GM18498 (cell line): ENCODE data around the gene FCHSD2.
"Not testable (repeated sequence)": the region's sequence is repeated elsewhere in the genome, so short reads cannot be mapped to it uniquely, and the experiment has no call there.

Experiments
- ATAC-seq: cut with Tn5 transposase; IDR thresholded peaks from one replicate; pipeline ENCODE4 v1.9.1; 2021; ENCODE audit warnings: mild to moderate bottlenecking, moderate library complexity; ENCODE audit not compliant: unreplicated experiment

The FCHSD2 gene

DNA sequence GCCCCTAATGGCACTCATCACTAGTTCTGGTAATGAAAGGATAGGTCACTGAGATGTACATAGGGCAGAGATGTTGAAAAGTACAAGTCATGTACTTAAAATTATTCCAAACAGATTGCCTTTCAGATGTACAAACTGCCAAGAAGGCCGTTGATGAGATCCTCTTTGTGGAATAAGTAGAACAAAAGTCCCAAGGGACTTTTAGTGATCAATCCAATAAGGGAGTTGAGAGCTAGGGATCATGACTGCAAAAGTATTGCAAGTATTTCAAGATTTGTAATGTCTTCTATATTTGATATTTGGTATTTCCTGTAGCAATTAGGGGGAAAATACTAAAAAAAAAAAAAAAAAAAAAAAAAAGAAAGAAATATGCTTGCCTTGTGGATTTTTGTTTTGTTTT is 245.7 kb downstream of the FCHSD2 start:
- ATAC-seq = no peak

DNA sequence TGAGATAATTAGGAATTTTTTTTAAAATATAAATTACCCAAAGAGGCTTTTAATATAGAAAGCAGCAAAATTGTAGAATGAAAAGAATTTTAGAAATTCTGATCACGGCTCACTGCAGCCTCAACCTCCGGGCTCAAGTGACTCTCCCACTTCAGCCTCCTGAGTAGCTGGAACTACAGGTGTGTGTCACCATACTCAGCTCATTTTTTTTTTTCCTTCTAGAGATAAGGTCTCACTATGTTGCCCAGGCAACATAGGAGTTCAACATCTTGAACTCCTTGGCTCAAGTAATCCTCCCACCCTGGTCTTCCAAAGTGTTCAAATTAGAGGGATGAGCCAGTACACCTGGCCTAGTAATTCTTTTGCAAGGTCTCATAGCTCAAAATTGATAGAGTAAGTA is 251.2 kb downstream of the FCHSD2 start:
- ATAC-seq = no peak

DNA sequence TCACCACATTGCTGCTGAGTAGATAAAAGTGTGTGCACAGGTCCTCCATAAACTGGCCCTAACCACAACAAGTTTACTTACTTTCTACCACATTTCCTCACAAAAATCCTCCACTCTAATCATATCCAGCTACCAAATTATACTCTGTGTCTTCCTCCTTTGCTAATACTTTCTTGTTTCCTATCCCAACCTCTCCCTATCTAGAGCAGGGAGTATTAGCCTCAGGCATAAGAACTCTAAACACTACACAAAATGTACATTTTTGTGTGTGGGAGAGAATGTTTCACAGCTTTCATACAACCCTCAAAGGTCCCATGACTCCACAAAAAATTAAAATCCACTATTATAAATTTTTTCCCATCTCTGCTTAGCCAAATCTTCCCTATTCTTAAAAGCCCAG is 255.5 kb downstream of the FCHSD2 start:
- no peak for ATAC-seq

DNA sequence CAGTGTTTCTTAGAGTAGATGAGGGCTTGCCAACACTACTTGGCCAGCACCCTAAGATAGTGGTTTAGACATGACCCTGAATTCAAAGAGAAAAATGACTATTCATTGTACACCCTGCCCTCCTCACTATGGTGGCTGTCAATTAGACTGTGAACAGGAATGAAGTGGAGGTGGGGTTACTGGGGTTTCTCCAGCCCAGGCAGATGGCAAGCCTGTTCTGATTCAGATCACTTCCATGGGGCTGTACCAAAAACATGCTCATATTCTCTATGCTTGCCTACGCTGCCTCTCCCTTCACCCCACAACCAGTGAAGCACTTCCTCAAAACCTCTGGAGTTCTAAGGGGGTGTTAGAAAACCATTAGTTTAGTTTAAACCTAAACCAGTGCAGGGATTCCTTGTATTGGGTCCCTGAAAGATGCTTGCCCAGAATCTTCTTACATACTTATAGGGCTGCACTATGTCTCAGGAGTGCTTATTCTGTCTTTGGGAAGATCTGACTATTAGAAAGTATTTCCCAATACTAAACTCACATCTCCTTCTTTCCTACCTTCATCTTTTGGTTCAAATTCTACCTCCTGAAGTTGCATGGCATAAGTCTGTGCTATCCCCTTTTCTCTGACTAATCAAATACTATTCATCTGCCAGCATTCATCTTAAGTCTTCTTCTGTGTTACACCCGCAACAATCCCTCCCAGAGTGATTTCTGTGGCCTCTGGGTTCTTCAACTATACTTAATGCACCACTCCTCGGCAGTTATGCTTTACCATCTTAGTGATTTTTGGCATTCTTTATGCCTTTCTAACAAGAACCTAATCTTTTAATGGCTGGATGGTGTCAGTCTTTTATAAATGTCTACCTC is 256.1 kb downstream of the FCHSD2 start:
- no peak for ATAC-seq

DNA sequence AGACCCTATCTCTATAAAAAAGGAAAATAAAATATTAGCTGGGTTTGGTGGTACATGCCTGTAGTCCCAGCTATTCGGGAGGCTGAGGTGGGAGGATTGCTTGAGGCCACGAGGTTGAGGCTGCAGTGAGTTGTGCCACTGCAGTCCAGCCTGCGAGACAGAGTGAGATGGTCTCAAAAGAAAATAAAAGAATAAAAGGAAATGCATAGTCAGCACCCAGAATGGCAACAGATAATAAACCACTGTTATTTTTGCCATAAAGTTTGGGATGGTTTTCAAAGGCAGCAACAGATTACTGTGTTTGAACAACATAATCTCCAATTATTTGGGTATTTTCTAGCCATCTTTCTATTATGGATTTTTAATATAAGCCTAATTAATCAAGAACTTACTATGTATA is 266.0 kb downstream of the FCHSD2 start:
- ATAC-seq = no peak

DNA sequence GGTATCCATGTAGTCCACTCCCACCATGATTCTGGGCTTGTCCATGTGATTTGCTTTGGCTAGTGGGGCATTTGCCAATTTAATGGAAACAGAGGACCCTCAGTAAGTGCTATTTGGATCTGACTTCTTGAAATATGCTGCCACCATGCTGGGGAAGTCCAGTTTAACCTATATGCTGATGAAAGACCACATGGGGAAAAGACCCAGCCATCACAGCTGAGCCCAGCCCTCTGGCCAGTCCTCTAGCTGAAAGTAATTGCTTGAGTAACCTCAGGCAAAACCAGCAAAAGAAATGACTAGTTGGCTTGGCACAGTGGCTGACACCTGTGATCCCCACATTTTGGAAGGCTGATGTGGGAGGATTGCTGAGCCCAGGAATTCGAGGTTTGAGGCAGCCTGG is 266.4 kb downstream of the FCHSD2 start:
- ATAC-seq = no peak

DNA sequence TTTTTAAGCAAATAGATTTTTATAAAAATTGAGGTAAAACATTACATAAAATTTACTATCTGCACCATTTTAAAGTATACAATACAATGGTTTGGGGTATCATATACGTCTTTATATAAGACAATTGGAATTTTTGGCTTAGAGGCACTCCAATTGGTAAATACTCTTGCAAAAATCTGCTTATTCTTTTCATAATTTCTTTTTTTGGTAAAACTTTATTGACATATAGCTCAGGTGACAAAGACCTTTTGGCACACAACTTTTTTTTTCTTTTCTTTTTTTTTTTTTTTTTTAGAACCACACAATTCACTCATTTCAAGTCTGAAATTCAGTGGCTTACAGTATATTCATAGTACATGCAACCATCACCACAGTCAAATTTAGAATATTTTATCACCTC is 270.1 kb downstream of the FCHSD2 start:
- no peak for ATAC-seq

DNA sequence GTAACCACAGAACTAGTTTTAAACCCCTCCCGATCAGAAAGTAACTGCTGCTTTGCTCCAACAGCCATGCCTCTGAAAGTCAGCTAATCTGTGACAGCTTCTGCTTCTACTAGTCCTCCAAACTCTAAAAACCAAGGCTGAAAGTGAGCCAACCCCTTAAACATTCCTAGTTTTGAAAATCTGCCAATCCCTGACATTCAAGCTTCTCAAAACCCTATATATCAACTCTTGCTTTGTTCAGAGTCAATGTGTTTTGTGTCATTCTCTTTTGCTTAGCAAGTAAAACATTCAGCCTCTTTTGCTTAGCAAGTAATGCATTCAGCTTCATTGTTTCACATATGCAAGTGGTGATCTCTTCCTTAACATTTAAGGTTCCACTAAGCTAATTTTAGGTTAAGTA is 271.0 kb downstream of the FCHSD2 start:
- no peak for ATAC-seq

DNA sequence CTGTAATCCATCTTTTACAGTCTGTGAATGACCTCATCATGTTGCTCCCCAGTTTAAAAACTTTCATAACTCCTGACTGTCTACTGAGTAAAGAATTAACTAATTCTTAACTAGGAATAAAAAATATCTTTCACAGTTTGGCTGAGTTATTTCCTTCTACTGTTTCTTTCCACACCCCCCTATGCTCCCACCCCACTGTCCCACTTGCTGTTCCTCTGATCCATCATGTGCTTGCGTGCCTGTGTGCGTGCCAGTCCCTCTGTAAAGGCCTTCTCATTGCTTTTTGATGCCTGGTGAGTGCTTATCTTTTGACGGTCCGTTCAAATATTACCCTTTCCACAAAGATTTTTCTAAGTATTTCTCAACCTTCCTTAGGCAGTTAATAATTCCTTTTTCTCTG is 272.3 kb downstream of the FCHSD2 start:
- no peak for ATAC-seq

DNA sequence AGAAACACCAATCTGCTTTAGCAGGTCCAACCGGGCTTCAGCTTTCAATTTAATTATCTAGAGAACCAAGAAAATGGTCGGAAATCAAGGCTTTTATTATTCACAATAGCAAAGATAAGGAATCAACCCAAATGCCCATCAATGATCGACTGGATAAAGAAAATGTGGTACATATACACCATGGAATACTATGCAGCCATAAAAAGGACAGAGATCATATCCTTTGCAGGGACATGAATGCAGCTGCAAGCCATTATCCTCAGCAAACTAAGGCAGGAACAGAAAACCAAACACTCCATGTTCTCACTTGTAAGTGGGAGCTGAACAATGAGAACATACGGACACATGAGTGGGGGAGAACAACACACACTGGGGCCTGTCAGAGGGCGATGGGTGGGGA is 274.1 kb downstream of the FCHSD2 start:
- no peak for ATAC-seq

DNA sequence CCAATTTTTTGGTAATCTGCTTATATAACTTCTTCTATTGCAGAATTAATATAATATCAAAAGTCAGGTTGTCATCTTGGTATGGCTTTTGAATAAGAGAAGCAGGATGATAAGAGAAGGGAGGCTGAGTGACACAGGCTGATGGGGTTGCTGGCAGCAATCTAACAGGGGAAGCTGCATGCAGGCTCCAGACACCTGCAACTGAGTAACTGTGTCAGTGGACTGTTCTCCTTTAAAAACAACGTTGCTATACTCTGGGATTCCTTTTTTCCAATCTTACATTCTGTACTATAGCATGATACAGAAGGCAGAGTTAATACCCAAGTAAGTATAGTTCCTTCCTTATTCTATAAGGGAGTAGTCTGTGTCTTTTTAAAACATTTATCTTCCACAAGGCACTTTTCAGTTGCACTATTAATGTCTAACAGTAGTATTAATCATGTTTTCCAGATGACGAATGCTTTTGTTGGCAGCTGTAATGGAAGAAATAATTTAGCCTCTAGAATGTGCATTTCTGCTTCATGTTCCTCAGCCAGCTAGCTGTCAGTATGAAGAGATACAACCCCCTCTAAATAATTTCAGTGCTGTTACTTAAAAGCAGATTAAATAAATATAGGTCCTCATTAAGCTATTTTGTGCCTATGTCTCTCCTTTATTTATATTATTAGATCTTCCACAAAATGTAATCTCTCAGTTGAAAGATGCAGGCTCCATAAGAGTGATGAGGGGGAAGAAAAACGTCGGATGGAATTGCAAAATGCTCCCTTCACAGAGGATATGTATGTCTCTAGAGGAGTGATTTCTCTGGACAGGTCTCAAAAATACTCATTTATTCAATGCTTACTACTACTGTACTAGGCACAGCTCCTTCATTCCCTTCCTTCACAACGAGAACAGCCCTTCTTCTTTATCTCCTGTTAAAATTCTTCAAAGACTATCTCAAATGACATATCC is 277.1 kb downstream of the FCHSD2 start:
- no peak for ATAC-seq

DNA sequence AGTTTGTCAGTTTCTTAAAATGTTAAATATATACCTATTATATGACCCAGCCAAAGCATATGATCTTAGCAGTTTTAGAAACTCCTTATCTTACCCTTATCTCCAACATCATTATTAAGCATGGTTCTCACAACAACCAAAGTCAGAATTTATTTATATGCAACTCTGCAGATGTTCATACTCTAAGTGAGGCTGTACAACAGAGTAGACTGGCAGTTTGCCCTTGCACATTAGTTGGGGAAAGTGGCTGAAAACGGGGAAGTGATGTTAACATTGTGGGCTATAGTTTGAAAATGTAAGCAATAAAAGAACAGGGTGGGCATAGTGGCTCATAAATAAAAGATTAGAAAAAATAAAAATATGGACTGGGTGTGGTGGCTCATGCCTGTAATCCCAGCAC is 278.2 kb downstream of the FCHSD2 start:
- ATAC-seq = no peak

DNA sequence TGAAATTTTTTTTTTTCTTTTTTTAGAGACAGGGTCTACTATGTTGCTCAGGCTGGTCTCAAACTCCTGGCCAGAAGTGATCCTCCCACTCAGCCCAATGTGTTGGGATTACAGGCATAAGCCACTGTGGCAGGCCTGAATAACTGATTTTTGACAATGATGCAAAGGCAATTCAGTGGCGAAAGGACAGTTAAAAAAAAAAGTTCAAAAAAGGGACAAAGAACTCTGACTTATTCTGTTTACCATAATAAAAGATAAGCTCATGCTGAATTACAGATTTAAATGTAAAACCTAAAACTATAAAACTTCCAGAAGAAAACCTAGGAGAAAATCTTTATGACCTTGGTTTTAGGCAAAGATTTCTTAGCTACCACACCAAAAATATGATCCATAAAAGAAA is 279.0 kb downstream of the FCHSD2 start:
- ATAC-seq = no peak

DNA sequence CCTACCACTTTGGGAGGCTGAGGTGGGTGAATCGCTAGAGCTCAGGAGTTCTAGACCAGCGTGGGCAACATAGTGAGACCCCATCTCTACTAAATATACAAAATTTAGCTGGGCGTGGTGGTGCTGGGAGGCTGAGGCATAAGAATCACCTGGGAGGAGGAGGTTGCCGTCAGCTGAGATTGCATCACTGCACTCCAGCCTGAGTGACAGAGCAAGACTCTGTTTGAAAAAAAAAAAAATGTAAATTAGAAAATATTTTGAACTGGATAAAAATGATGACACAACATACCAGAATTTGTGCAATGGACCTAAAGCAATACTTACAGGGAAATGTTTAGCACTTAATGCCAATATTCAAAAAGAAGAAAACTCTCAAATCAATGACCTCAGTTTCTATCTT is 281.5 kb downstream of the FCHSD2 start:
- no peak for ATAC-seq

DNA sequence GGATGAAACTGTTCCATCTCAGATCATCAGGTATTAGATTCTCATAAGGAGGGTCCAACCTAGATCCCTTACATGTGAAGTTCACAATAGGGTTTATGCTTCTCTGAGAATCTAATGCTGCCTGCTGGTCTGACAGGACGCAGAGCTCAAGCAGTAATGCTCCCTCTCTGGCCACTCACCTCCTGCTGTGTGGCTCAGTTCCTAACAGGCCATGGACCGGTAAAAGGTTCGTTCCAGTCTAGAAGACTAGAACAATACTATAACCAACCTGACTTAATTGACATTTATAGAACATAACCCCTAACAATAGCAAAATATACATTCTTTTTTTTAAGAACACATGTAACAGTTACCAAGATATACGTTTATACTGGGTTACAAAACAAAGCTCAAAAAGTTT is 282.1 kb downstream of the FCHSD2 start:
- no peak for ATAC-seq

DNA sequence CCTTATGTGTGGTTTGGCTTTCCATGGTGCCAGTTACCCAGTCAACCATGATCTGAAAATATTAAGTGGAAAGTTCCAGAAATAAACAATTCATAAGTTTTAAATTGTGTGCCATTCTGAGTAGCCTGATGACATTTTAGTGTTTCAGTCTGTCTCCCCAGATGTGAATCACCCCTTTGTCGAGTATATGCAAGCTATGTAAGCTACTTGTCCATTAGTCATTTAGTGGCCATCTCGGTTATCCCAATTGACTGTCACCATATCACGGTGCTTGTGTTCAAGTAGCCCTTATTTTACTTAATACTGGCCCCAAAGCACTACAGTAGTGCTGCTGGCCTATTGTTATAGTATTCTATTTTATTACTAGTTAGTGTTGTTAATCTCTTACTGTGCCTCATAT is 283.0 kb downstream of the FCHSD2 start:
- ATAC-seq = no peak

DNA sequence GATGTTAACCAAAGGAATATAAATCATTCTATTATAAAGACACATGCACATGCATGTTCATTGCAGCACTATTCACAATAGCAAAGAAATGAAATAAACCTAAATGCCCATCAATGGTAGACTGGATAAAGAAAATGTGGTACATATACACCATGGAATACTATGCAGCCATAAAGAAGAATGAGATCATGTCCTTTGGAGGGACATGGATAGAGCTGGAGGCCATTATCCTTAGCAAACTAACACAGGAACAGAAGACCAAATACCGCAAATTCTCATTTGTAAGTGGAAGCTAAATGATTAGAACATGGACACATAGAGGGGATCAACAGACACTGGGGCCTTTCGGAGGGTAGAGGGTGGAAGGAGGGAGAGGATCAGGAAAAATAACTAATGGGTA is 283.9 kb downstream of the FCHSD2 start:
- ATAC-seq = not testable (repeated sequence)

DNA sequence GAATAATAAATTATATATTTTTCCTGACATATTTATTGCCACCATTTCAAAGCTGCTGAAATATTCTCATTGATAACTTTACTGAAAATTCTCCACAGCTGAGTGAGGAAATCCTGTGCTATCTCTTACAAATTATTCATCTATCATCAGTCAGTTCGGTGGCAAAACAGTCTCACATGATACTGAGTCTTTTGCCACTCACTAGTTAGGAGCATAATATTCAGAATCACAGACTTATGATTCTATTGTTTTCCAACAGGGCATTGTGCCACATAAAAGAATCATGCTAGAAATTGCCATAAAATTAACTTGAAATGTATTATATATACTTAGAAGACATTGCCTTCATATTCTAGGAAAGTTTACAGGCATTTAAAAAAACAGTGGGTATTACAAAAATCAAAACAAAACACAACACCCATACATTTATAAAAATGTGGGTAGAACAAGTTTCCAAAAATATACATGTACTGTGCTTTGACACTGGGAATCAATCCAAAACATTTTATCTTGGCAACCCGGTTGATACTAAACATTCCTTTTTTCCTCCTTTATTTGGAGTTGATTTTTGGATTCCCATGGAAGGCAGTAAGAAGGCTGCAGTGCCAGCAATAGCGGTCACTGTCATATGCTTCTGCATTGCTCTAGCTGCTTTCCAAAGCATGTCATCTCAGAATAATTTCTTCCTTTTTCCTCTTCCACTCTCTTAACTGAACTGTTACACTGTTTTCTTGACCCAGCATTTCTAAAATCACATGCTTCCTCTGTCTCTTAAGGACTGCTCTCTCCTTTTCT is 285.4 kb downstream of the FCHSD2 start:
- ATAC-seq = no peak

DNA sequence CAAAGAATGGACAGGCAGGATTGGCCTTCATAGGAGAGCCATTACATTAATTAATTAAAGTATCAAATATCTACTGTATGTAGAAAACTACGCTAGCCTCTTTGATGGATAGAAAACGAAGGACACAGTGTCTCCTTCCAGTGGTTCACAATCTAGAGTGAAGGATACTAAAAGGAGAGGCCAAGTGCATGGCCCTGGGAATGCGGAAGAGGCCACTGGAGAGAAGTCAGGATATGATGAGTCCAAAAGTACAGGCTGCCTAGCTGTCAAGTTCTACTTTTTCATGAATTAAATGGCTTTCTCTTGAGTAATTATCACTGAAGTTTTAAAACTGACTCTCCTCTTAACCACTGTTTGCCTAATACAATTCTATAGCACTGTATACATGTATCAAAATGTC is 286.1 kb downstream of the FCHSD2 start:
- no peak for ATAC-seq

DNA sequence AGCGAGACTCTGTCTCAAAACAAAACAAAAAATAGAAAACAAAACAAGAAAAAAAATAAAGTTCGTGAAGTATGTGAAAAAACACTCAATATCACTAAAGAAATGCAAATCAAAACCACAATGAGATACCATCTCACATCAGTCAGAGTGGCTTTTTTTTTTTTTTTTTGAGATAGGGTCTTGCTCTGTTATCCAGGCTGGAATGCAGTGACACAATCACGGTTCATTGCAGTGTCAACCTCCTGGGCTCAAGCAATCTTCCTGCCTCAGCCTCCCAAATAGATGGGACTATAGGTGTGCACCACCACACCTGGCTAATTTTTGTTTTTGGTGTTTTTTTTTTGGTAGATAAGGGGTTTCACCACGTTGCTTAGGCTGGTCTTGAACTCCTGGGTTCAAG is 290.4 kb downstream of the FCHSD2 start:
- no peak for ATAC-seq

DNA sequence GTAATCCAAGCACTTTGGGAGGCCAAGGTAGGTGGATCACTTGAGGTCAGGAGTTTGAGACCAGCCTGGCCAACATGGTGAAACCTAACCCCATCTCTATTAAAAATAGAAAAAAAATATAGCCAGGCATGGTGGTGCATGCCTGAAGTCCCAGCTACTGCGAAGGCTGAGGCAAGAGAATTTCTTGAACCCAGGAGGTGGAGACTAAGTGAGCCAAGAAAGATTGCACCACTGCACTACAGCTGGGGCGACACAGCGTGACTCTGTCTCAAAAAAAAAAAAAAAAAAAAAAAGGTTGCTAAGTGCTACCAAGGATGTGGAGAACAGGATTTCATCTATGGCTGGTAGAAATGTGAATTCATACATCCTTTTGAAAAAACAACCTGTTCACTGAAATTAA is 291.3 kb downstream of the FCHSD2 start:
- no peak for ATAC-seq
